Stimulated activated CD4-positive, alpha-beta T cell treated with anti-CD3 and anti-CD28 coated beads, Interleukin-12 subunit alpha, Interleukin-12 subunit beta, amount 100 ng/mL, for 48 hours (primary cell): Measurements from ENCODE around the gene C19orf38.
"Not testable (repeated sequence)": the region's sequence is repeated elsewhere in the genome, so short reads cannot be mapped to it uniquely, and the experiment has no call there.

Experiments used
- DNase-seq, 3 donors: peaks; one replicate each; pipeline ENCODE4 v3.0.0-alpha.2; 2020; ENCODE audit warnings: low read depth in 2 of 3, low spot score in 1 of 3

C19orf38 gene

DNA sequence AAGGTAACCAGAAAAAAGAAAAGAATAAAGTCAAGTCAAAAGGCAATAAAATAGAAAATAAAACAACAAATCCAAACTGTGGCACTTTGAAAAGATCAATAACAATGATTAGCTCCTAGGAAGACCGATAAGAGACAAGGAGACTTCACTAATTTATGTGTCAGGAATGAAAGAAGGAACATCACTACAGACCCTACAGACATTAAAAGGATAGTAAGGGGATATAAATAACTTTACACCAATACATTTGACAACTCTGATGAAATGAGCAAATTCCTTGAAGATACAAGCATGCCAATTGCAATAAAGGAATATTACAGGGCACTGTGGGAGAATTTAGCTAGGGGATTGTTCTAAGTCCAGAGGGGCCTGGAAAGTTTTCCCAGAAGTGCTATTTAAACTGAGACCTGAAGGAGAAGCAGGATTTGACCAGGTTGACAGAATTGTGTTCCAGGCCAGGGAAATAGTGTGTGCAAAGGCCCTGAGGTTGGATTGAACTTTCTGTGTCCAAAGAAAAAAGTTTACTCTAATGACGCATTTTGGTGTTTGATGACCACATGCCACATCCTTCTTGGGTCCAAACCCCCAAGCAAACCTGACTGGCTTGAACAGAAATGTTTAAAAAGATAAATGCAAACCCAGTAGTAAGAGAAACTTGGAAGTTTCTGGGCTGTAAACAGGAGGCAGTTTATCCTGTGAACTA, 1.6 kb upstream of the C19orf38 start:
- no peak for DNase-seq

DNA sequence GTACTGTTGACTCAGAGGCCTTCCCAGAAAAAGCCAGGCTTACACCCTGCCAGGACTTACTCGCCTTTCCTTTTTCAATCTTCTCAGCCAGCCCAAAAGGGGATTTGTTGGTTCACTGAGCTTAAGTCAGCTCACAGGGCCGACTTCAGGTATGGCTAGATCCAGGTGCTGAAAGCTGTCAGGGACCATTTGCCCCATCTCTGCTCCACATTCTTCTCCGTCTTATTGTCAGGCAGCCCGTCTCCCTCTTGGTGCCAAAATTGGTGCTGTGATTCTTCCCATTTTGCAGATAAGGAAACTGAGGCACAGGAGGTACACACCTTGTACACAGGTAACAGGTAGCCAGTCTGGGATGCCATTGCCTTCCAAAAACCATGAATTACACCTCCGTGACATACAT, 2.4 kb downstream of the C19orf38 start:
- no peak for DNase-seq

DNA sequence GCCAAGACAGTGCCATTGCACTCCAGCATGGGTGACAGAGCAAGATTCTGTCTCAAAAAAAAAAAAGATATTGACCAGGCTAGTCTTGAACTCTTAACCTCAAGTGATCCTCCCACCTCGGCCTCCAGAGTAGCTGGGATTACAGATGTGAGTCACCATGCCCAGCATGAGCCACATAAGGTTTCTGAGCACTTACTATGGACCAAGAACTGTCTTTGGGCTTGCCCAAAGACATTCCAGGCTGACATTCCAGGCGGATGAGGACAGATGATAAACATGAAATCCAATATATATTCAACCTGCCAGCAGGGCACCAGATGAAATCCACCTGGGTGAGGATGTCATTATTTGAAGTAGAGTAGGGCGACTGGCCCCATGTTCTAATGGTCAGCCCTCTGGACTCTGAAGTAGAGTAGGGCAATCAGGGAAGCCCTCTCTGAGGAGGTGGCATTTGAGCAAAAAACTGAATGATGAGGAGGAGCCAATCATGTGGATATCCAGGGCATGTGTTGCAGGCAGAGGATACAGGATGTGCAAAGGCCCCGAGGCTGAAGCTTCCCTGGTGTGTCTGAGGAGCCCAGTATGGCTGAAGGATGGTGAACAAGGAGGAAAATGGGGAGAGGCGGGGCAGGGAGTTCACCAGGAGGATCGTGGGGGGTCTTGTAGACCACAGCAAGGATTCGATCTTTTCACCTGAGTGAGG, 4.0 kb downstream of the C19orf38 start:
- DNase-seq = no peak

DNA sequence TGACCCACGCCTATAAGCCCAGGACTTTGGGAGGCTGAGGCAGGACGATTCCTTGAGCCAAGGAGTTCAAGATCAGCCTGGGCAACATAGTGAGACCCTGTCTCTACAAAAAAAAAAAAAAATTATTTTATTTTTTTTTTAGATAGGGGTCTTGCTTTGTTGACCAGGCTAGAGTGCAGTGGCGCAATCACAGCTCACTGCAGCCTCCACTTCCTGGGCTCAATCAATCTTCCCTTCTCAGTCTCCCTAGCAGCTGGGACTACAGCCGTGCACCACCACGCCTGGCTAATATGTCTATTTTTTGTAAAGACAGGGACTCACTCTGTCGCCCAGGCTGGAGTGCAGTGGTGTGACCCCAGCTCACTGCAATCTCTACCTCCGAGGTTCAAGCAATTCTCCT, 4.7 kb downstream of the C19orf38 start:
- no peak for DNase-seq

DNA sequence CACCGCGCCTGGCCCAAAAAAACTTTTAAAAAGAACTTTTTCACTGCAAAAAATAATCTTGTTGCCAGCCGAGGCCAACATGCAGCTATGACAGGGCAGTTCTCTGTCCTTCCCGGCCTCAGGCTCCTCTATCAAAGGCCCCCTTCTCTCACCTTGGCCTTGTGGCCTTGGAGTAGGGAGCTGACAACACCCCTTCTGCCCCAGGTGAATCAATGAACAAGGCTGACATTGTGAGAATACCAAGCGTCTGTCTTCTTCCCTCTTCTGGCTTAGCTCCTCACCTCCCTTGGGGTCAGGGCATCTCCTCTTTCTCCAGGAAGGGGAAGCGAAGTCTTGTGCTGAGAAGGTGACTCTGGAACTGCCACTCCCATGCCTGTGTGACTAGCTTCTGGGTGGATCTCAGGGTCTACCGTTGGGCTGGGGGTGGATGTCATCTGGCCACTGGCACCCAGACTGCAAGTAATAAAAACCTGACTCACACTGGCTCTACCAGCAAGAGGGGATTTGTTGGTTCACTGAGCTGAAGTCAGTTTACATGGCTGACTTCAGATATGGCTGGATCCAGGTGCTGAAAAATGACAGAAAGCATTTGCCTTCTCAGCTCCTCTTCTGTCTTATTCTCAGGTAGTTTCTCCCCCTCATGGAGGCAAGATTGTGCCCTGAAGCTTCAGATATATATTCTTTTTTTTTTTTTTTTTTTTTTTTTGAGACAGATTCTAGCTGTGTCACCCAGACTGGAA, 6.3 kb downstream of the C19orf38 start:
- no peak for DNase-seq

DNA sequence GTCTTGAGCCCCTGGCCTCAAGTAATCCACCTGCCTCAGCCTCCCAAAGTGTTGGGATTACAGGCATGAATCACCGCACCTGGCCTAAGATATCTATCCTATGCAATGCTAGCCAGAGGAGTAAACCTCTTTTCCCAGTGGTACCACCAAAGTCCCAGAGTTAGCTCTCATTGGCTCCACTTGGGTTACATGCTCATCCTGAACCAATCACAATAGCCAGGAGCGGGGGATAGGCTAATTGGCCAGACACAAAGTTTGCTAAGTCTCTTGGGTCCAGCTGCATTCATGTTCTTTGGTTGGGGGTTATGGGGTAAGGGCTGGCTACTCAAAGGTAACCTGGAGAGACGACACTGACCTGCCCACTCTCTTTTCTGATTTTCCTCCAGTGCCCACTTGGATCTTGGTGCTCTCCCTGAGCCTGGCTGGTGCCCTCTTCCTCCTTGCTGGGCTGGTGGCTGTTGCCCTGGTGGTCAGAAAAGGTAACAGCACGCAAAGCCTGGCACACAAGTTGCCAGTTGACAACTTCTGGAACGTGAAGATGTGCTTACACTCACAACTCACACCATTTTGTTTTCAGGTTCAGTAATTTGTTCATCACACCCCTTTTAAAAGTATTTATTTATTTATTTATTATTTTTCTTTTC, 7.8 kb downstream of the C19orf38 start:
- no peak for DNase-seq

DNA sequence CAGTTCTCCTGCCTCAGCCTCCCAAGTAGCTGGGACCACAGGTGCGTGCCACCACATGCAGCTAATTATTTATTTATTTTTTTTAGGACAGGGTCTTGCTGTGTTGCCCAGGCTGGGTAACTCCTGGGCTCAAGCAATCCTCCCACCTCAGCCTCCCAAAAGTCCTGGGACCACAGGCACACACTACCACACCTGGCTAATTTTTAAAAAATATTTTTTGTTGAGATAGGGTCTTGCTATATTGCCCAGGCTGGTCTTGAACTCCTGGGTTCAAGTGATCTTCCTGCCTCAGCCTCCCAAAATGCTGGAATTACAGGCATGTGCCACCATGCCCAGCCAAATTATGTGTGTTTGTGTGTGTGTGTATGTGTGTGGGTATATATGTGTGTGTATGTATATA, 8.7 kb downstream of the C19orf38 start:
- not testable (repeated sequence) for DNase-seq

DNA sequence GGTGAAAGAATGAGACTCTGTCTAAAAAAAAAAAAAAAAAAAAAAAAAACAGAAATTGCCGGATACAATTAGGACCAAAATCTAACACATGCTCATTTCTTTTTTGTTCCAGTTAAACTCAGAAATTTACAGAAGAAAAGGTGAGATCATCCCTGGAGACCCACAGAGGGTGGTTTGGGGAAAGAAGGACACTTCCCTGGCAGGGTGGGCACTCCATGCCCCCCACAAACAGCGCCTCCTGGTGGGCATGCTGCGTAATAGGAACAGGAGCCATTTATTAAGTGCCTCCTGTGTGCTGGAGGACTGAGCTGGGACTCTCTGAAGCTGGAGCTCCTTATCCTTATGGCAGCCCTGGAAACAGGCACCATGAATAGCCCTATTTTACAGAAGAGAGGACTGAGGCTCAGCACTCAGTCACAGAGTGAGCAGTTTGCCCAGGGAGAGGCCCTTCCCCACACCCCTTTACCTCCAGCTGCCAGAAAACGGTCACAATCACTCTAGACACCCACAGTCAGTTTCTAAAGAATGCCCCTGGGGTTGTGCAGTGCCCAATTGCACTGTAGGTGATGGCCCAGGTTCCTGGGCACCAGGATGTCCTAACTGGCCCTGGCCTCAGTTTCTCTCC, 10.1 kb downstream of the C19orf38 start:
- no peak for DNase-seq

DNA sequence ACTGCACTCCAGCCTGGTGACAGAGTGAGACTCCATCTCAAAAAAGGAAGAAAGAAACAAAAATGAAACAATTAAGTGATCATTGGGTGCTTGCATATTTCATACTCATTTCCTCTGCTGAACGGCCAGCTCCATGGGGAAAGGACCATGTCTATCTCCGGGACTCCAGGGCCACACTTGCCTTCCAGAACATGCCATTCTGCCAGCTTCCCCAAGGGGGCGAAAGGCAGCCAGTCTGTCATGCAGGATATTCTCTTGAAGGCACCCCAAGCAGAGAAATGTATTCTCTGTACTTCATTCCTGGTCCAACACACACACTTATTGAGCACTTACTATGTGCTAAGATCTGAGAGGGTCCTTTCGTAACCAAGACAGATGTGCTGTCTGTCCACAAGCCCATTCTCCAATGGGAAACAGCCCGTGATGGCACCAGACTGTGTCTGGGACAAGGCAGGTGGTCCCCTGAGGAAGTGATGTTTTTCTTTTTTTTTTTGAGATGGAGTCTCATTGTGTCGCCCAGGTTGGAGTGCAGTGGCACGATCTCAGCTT, 13.0 kb downstream of the C19orf38 start:
- DNase-seq = no peak

DNA sequence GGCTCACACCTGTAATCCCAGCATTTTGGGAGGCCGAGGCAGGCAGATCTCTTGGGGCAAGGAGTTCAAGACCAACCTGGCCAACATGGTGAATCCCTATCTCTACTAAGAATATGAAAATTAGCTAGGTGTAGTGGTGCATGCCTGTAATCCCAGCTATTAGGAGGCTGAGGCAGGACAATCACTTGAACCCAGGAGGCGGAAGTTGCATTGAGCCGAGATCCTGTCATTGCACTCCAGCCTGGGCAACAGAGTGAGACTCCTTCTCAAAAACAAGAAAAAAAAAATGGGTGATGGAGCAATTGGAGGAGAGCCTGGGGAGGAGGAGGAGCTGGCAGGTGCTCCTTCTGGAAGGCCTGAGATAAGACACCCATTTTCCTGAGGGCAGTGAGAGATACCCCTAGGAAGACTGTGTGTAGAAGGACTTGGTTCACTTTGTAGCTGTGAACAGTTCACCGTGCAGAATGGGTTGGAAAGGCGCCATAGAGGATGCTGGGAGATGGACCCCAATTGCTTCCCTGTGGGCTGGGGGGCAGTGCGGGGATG, 14.4 kb downstream of the C19orf38 start:
- DNase-seq = no peak

DNA sequence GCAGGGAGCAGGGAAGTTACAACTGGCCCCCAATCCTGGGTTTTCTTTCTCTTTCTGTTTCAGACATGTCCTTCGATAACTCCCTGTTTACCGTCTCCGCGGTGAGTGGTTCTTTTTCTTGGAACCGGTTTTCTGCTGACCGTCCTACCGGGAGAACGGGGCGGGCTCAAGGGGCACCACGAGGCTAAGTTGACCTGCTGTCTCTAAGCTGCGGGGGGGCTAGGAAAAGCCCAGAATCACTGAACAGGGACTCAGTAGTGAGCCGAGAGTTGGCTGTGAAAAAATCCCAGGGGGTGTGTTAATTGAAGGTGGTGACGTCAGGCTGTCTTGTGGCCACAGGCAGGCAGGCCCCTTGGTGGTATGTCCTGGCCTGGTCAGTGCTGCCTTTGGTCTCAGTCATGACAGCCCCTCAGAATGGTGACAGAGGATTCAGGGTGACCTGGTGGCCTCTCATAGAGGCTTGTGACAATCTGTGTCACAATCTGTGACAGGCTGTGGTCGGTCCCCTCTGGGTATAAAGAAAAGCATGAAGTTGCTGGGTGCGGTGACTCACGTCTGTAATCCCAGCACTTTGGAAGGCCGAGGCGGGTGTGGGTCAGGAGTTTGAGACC, 15.0 kb downstream of the C19orf38 start:
- no peak for DNase-seq

DNA sequence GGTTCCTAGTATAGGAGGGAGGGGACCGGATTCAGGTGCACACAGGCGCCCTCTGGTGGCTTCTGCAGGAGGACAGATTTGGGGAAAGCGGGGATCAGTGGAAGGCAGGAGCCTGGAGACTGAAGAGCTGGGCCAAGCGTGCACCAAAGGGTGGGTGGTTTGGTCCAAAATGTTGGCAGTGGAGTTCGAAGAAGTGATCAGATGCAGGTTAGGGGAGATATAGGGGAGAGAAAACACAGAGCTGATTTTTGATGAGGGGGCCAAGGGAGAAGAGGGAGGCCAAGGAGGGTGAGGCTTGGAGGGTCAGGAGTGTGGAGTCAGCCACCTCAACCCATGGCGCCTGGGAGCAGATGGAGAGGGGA, 16.3 kb downstream of the C19orf38 start:
- peak; percentile 72 to 87 (median 84) for DNase-seq

DNA sequence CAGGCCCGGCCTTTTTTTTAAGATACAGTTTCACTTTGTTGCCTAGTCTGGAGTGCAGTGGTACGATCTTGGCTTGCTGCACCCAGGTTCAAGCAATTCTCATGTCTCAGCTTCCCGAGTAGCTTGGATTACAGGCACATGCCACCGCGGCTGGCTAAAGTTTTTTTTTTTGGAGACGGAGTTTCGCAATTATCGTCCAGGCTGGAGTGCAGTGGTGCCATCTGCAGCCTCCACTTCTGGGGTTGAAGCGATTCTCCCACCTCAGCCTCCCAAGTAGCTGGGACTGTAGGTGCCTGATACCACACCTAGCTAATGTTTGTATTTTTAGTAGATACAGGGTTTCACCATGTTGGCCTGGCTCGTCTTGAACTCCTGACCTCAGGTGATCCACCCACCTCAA, 18.3 kb downstream of the C19orf38 start:
- DNase-seq = no peak

DNA sequence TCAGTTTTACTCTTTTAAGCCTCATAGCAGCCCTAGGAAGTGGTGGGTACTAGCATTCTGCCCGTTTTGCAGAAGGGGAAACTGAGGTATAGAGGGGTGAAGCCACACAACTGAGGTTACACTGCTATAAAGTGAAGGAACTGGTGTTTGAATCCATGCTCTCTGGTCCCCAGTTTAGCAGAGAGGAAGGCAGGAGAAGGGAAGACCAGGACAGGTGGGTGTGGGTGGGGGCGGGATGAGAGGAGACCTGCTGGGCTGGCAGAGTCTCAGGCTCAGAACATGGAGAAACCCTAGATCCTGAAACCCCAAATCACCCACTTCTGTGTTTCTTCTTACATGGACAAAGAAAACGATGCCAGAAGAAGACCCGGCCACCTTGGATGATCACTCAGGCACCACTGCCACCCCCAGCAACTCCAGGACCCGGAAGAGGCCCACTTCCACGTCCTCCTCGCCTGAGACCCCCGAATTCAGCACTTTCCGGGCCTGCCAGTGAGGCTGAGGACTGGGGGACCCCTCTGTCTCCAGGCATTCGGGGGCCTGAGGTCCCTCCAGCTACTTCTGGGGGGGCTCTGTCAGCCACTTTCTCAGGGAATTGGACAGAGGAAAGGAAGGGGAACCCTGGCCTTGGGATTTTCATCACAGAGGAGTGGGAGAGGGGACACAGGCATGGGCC, 20.8 kb downstream of the C19orf38 start:
- no peak for DNase-seq

DNA sequence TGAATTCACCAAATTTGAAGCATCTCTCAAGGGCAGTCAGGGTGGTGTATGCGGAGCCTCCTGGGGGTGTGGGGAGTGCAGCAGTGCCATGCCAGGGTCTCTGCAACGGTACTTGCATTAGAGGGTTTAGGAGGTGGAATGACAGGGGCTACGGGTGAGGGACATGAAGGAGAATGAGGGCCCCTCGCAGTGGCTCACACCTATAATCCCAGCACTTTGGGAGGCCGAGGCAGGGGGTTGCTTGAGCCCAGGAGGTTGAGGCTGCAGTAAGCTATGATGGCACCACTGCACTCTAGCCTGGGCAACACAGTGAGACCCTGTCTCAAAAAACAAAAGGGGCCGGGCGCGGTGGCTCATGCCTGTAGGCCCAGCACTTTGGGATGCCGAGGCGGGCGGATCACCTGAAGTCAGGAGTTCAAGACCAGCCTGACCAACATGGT, 21.7 kb downstream of the C19orf38 start:
- DNase-seq = not testable (repeated sequence)

DNA sequence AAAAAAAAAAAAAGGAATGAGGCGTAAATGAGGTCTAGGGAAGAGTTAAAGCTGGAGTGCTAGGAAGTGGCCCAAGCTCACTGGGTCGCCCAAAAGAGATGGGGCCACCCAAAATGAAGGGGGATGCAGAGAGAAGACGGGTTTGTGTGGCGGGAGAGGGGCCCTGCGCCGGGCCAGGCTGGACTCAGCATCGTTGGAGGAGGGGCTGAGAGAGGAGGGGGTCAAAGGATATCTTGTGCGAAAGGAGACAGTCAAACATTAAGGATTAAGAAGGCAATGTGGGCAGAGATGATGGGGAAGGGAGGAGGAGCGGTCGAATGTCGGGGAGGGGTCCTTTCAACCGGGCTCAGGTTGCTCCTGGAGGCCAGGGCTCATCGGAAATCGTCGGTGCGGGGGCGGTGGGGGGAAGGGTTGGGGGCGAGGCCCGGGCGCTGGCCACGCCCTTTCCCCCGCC, 22.3 kb downstream of the C19orf38 start:
- no peak for DNase-seq

DNA sequence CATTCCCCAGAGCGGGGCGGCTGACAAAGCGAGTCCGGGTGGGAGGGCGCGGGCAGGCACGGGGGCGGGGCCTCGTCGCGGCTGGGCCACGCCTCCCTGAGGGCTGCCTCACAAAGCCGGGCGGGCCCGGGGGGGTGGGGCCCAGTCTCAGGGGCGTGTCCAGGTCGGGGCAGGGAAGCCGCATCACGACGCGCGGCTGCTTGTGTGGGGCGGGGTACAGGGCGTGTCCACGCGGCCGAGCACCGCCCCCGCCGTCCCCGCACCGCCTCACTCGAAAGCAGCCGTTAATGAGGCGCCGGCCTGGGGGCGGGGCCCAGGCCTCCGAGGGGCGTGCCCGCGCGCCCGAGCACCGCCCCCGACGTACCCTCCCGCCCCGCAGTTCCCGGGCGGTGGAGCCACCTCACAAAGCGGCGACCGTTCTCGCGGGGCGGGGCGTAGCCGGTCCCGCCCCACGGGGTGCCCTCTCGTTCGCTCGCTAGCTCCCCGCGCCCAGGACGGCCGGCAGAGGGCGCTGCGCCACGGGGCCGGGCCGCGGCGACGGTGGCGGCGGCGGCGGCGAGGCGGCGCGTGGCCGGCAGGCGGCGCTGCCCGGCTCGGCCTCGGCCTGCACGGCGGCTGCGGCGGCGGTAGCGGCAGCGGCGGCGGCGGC, 22.9 kb downstream of the C19orf38 start, which contains the start of gene CARM1:
CARM1 (plus strand) TSS at position 599 of the 649 bp plus-strand sequence. CDS start 150 bp downstream, outside the sequence.
- peak; percentile 99 for DNase-seq

DNA sequence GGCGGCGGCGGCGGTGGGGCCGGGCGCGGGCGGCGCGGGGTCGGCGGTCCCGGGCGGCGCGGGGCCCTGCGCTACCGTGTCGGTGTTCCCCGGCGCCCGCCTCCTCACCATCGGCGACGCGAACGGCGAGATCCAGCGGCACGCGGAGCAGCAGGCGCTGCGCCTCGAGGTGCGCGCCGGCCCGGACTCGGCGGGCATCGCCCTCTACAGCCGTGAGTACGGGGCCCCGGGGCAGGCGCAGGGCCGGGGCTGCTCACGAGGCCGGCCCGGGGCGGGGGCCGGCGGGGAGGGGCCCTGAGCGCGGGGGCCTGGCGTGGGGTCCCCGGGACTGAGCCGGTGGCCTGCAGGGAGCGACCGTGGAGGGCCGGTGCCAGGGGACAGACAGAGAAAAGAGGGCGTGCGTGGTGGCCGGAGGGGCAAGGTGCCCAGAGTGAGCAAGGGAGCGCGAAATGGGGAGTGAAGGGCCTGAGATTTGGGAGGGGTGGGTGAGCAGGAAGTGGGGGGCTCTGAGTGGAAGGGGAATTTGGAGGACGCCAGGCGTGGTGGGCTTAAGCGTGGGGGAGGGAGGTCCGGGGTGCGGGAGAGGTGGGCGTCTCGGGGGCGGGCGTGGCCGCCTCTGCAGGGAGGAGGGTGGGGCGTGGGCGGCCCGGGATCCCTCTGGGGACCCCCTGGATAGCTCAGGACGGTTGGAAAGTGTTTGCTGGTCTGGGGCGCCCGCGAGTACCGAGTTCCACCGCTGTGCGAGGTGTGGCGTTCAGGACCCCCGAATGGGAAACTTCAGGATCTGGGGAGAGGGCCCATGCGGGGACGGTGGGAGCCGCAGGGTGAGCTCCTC, 23.7 kb downstream of the C19orf38 start:
- DNase-seq = peak in 1 of 3 donors; percentile 11
